Neural cell (in vitro differentiated cells): ENCODE results near the gene MRPL44. TPM values are rescaled to one million over a fixed set of nuclear protein-coding genes. Genes with fewer than 3 reads are reported as not detected.

Source experiments
- H2AFZ ChIP-seq: fragments of 200-600, 300-800 bp; sonication (generic), shearing (Covaris generic); 2 replicates; pipeline ENCODE4 v1.6.0; 2014; ENCODE audit warnings: low read depth, mild to moderate bottlenecking, antibody characterized with exemption, low read length, moderate library complexity
- H3F3A ChIP-seq: fragments of 200-600 bp; shearing (Covaris generic); 2 replicates; pipeline ENCODE4 v1.6.1; 2016; ENCODE audit warnings: mild to moderate bottlenecking, moderate library complexity, mixed read lengths, antibody characterized with exemption, low read length; ENCODE audit not compliant: insufficient read depth, poor library complexity, severe bottlenecking
- H3K27ac ChIP-seq: fragments of 200-600, 300-800 bp; sonication (generic), shearing (Covaris generic); 2 replicates; pipeline ENCODE4 v1.5.1; 2014; ENCODE audit warnings: mild to moderate bottlenecking, low read length, moderate library complexity
- H3K27me3 ChIP-seq: fragments of 300-800, 200-600 bp; sonication (generic), shearing (Covaris generic); 2 replicates; pipeline ENCODE4 v1.6.0; 2014; ENCODE audit warnings: mild to moderate bottlenecking, low read depth, low read length, moderate library complexity; ENCODE audit not compliant: insufficient read depth
- H3K36me3 ChIP-seq: fragments of 300-800, 200-600 bp; sonication (generic), shearing (Covaris generic); 2 replicates; pipeline ENCODE4 v1.5.1; 2014; ENCODE audit warnings: mild to moderate bottlenecking, antibody characterized with exemption, low read length, moderate library complexity; ENCODE audit not compliant: insufficient read depth
- H3K4me2 ChIP-seq: fragments of 300-800, 200-600 bp; sonication (generic), shearing (Covaris generic); 2 replicates; pipeline ENCODE4 v1.6.0; 2014; ENCODE audit warnings: mild to moderate bottlenecking, low read length
- H3K4me3 ChIP-seq: fragments of 300-800, 200-600 bp; sonication (generic), shearing (Covaris generic); 2 replicates; pipeline ENCODE4 v1.5.1; 2014; ENCODE audit warnings: mild to moderate bottlenecking, low read length, moderate library complexity
- H3K79me2 ChIP-seq: fragments of 200-600 bp; shearing (Covaris generic); replicated peaks from 2 replicates; pipeline ENCODE4 v1.6.0; 2014; ENCODE audit warnings: mild to moderate bottlenecking, low read length, moderate library complexity; ENCODE audit not compliant: insufficient read depth
- H3K9ac ChIP-seq: fragments of 300-800, 200-600 bp; sonication (generic), shearing (Covaris generic); 2 replicates; pipeline ENCODE4 v1.6.1; 2016; ENCODE audit warnings: mild to moderate bottlenecking, low read length, mixed read lengths
- H3K9me2 ChIP-seq: fragments of 200-600 bp; shearing (Covaris generic); 2 replicates; pipeline ENCODE4 v1.6.1; 2016; ENCODE audit warnings: mild to moderate bottlenecking, low read length, mixed read lengths; ENCODE audit not compliant: insufficient read depth
- H3K9me3 ChIP-seq: fragments of 200-600, 300-800 bp; sonication (generic), shearing (Covaris generic); 2 replicates; pipeline ENCODE4 v1.6.1; 2016; ENCODE audit warnings: mild to moderate bottlenecking, mixed run types, low read length, moderate library complexity, mixed read lengths
- H4K20me1 ChIP-seq: fragments of 200-600 bp; shearing (Covaris generic); 2 replicates; pipeline ENCODE4 v1.6.1; 2016; ENCODE audit warnings: mild to moderate bottlenecking, mixed run types; ENCODE audit not compliant: insufficient read depth
- CTCF ChIP-seq: fragments of 450-650 bp; IDR thresholded peaks from 2 replicates; pipeline ENCODE4 v1.5.1; 2014; ENCODE audit warnings: antibody characterized with exemption, mild to moderate bottlenecking, moderate library complexity; ENCODE audit not compliant: poor library complexity, severe bottlenecking
- EP300 ChIP-seq: fragments of 450-650 bp; conservative IDR thresholded peaks from 2 replicates; pipeline ENCODE4 v1.6.1; 2014; ENCODE audit warnings: antibody characterized with exemption, mild to moderate bottlenecking, moderate library complexity; ENCODE audit not compliant: poor library complexity, severe bottlenecking
- EZH2 ChIP-seq: fragments of 200-600, 300-800 bp; shearing (Covaris generic), sonication (generic); IDR thresholded peaks from 2 replicates; pipeline ENCODE4 v1.6.1; 2014; ENCODE audit warnings: antibody characterized with exemption, low read length, borderline replicate concordance, mild to moderate bottlenecking; ENCODE audit not compliant: insufficient read depth, poor library complexity, severe bottlenecking
- MXI1 ChIP-seq: fragments of 450-650 bp; conservative IDR thresholded peaks from 2 replicates; pipeline ENCODE4 v1.6.1; 2014; ENCODE audit warnings: antibody characterized with exemption, mild to moderate bottlenecking; ENCODE audit not compliant: poor library complexity, severe bottlenecking
- POLR2AphosphoS5 ChIP-seq: IDR thresholded peaks from 2 replicates; pipeline ENCODE4 v1.6.1; 2012
- RAD21 ChIP-seq: fragments of 450-650 bp; conservative IDR thresholded peaks from 2 replicates; pipeline ENCODE4 v1.6.1; 2014; ENCODE audit warnings: antibody characterized with exemption, mild to moderate bottlenecking, moderate library complexity
- REST ChIP-seq: IDR thresholded peaks from 2 replicates; pipeline ENCODE4 v1.6.1; 2012; ENCODE audit warnings: borderline replicate concordance
- SMC3 ChIP-seq: fragments of 450-650 bp; conservative IDR thresholded peaks from 2 replicates; pipeline ENCODE4 v1.6.1; 2014; ENCODE audit warnings: antibody characterized with exemption, mild to moderate bottlenecking, moderate library complexity; ENCODE audit not compliant: poor library complexity
- TAF1 ChIP-seq: IDR thresholded peaks from 2 replicates; pipeline ENCODE4 v1.6.1; 2012; ENCODE audit warnings: low read depth
- polyA plus RNA-seq: library from polyadenylated mRNA; depleted of rRNA; stranded (reverse); fragments of >200 nt; gene quantifications from 2 replicates; pipeline ENCODE4 v1.2.3, GENCODE V29; 2014

MRPL44 gene
- polyA plus RNA-seq, 1 donor from 2014 or later: 70.6 TPM

GRCh38 chr2:223930103-223930976 lies 26.9 kb upstream of the MRPL44 start:
- Histone ChIP-seq H3K9me2 (no peaks in the 10 kb centered on the region), H3K27me3 (no peaks in the 10 kb centered on the region), H3K36me3 (no peaks in the 10 kb centered on the region), H2AFZ (no peak overlapping the region), H3K27ac (no peak overlapping the region), H3K4me2 (no peak overlapping the region), H3F3A (no peaks in the 10 kb centered on the region), H3K9ac (no peak overlapping the region), H3K4me3 (no peak overlapping the region), H4K20me1 (no peaks in the 10 kb centered on the region), H3K79me2 (no peaks in the 10 kb centered on the region), H3K9me3 (no peaks in the 10 kb centered on the region)
- TF ChIP-seq SMC3 (no peak), TAF1 (no peak), RAD21 (no peak), MXI1 (no peak), EZH2 (no peak), EP300 (no peak), POLR2AphosphoS5 (no peak), CTCF (no peak), REST (no peak)

GRCh38 chr2:223932816-223933800 lies 24.2 kb upstream of the MRPL44 start:
- Histone ChIP-seq H3K4me2 (no peak overlapping the region), H3K9me3 (no peaks in the 10 kb centered on the region), H3K36me3 (no peaks in the 10 kb centered on the region), H3F3A (no peaks in the 10 kb centered on the region), H3K4me3 (no peak overlapping the region), H2AFZ (no peak overlapping the region), H3K9me2 (no peaks in the 10 kb centered on the region), H3K79me2 (no peaks in the 10 kb centered on the region), H3K27ac (no peak overlapping the region), H4K20me1 (no peaks in the 10 kb centered on the region), H3K9ac (no peak overlapping the region), H3K27me3 (no peaks in the 10 kb centered on the region)
- TF ChIP-seq CTCF (no peak), RAD21 (no peak)
